ENCODE results near the gene TRPM5.

Gene TRPM5

DNA sequence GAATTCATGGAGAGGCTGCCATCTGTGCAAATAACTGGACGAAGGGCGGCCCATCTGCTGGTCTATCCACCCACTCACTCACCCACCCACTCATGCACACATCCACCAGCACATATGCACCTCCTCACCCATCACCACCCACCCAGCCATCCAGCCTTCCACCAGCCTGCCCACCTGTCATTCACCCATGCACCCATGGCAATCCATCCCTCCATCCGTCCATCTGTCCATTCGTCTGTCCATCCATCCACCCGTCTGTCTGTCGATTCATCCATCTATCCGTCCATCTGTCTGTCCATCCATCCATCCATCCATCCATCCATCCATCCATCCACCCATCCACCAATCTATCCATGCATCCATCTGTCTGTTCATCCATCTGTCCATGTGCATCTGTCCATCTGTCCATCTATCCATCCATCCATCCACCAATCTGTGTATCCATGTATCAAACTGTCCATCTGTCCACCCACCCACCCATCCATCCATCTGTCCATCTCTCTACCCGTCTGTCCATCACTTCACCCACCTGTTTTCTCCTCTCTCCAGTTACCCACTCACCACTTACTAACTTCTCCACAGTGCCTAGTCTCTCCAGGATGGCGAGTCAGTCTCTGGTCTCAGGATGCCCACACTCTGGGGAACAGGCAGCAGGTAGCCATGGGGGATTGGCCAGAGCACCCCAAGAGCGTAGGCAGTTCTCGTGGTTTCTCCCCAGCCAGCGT, 8.9 kb downstream of the TRPM5 start:
- no peak for DNase-seq

DNA sequence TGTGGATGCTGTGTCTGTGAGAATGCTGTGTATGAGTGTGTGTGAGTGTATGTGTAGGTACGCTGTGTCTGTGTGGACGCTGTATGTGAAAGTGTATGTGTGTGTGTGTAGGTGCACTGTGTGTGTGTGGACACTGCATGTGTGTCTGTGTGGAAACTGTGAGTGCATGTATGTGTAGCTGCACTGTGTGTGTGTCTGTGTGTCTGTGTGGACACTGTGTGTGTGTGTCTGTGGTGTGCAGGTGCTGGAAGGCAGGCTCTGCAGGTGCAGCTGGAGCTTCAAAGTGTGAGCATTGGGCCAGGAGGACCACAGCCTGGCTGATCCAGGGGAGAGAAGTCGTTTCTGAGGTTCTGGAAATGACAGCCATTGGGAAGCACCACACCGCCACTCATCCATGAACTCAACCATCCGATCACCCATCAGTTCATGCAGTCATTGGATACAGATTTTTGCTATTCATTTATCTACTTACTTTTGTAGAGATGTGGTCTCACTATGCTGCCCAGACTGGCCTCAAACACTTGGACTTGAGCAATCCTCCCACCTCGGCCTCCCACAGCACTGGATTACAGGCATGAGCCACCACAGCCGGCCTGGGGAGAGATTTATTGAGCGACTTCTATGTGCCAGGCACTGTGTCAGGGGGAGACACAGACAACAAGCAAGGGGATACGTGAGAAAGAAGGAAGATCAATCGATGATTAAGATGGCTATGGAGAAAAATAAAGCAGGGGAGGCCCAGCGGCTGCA, 9.6 kb downstream of the TRPM5 start:
- DNase-seq: no peak

- no peak for DNase-seq
Measured at GRCh38 chr11:2434008-2434407, 10.3 kb downstream of the TRPM5 start.

DNA sequence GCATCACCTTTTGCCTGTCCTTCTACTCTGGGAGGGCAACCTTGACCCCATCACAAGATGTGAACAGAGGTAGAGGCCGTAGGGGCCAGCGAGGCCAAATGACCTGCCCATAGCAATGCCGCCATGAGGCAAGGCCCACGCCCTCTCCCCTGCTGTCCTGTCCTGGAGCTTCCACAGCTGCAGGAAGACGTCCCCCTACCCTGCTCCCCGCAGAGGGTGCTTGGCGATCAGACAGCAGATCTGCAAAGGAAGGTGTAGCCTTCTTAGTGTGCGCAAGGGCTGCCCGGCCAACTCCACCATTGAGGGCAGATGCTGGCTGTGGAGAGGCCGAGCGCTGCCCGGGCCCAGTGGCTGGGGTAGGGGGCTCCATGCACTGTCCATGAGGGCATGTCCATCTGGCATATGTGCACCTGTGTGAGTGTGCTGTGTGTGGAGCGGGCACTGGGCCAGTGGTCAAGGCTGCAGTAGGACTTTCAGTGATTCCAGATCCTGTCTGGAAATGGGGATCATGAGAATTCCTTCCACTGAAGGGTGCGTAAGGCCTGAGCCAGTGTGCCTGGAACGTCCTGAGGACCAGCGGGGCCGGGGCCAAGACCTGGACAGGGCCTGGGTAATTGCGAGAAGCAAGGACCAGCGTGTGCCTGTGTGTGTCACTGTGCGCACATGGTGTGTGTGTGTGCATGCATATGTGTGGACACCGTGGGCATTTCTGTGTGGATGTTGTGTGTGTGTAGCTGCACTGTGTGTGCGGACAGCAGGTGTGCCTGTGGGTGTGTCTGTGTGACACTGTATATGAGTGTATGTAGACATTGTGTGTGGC, 11.0 kb downstream of the TRPM5 start:
- no peak for DNase-seq

DNA sequence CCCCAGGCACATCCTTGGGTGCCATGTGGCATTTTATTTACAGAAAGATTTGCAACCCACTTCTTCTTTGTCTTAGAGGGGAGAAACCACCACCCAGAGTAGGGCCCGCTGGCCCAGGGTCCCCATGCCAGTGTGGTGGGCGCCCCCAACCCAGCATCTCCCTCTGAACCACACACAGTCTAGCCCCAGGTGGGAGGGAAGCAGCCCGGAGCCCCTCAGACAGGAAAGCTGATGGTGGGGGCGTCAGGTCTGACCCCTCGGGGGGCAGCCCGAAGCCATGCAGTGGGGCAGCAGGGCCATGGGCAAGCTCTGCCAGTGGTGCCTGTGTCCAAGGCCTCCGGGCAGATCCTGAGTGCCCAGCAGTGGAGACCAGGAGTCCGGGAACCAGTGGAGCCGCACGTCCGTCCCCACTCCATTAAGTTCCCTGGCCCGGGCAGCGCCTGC, 11.7 kb downstream of the TRPM5 start:
- no peak for DNase-seq

DNA sequence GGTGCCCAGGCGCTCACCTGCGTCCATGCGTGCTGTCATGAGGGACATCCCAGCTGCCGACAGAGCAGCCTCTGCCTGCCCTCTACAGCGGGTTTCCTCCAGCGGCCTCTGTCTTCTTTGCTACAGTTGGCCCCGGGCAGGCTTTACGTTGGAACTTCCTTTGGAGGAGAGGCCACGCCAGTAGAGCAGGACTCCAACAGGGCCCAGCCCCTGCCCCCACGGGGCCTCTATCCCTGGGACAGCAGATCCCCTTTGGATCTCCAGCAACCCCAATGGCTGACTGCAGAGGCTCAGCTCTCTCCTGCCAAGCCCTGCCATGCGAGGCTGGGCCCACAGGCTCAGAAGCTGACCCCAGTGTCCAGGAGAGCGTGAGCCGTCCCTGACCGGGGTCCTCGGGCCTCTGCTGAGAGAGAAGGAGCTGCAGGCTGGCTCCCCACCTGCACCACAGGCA, 12.1 kb downstream of the TRPM5 start:
- DNase-seq: no peak

DNA sequence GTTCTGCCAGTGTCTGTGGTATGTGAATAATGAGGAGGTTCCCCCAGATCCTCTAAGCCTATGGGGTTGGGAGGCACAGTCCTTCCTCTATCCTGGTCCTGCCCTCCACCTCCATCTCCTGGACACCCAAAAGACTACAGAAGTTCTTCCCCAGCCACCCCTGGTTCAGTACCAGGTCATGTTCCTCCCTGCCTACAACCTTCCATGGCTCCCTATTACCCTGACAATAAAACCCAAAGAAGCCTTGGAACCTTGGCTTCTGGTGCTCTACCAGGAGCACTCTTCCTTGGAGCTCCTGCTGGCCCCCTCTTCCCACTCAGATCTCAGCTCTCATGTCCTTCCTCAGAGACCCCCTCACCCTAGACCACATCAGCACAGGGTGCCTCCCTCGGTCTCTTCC, 12.9 kb downstream of the TRPM5 start:
- no peak for DNase-seq

DNA sequence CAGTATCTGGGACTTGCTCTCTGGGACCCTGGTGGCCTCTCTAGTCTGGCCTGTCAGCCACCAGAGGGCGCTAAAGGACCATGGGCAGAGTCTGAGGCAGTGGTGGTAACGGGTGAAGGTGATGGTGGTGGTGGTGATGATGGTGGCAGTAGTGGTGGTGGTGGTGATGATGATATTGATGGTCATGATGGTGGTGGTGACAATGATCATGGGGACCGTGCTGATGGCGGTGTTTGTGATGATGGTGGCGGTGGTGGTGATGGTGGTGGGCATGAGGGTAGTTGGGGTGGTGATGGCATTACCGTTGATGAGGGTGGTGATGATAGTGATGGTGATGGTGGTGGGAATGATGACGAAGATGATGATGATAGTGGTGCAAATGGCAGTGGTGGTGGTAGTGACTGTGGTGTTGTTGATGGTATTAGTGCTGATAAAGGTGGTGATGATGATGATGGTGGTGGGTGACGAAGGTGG, 16.0 kb downstream of the TRPM5 start:
- peak; percentile 27 to 39 for DNase-seq

- DNase-seq: no peak
Measured at GRCh38 chr11:2427721-2428321, 16.5 kb downstream of the TRPM5 start.

DNA sequence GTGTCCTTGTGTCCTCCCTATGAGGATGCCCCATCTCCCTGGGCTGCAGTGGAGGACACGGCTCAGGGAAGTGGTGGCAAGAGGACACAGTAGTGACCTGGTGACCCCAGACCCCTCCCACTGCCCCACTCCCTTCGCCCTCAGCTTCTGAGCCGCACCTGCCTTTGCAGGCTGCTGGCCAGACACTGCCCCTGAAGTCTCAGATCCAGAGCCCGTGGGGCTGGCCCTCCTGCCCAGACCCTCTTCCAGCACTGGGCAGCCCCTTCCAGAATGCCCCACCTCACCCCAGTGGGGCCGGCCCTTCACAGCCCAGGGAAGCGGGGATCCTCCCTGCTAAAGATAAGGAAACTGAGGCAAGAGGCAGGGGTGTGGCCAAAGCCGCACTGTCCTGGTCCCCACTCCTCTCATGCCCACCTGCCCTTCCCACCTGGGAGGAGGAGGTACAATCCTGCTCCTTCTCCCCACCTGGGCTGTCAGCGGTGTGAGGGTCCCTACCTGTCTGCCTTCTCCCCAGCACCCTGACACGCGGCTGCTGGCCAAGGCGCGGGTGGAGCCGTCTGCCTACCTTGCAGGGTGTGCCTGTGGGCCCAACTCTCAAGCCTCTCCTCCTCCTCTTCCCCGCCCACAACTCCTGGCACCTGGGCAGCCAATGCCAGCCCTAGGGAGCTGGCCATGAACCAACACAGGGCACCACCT, 17.3 kb downstream of the TRPM5 start:
- no peak for DNase-seq

- DNase-seq: no peak
Measured at GRCh38 chr11:2426221-2426620, 18.1 kb downstream of the TRPM5 start.

- DNase-seq: no peak
Measured at GRCh38 chr11:2425506-2425905, 18.8 kb downstream of the TRPM5 start.

DNA sequence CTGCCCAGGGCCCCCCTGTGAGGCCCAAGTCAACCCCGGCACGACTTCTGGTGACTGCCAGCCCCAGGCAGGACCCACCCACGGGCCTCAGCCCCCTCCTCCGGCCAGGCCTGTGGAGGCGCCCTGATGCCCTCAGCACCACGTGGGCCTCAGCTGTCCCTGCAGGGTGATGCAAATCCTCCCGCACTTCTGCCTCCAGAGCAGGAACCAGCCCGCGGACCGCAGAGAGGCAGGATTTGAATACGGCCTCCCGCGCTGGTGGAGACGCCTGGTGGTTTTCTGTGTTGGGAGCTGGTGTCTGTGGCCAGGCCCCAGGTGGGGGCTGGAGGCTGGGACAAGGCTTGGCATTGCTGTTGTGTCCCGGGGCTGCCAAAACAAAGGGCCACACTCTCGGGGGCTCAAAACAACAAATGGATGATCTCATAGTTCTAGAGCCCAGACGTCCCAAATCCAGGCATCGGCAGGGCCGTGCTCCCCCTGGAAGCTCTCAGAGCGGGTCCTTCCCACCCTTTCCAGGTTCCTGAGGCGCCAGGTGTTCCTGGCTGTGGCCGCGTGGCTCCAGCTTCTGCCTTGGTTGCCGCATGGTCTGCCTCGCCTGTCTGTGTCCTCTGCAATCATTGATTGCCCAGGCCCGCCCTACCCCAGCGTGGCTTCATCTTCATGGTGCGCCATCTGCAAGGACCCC, 19.4 kb downstream of the TRPM5 start:
- DNase-seq: no peak

- DNase-seq: no peak
Measured at GRCh38 chr11:2423157-2424025, 20.9 kb downstream of the TRPM5 start.

- no peak for DNase-seq
Measured at GRCh38 chr11:2422461-2423156, 21.7 kb downstream of the TRPM5 start.

GRCh38 chr11:2421996-2422395, 22.3 kb downstream of the TRPM5 start:
- no peak for DNase-seq

- DNase-seq: no peak
Measured at GRCh38 chr11:2421226-2421994, 22.9 kb downstream of the TRPM5 start.

DNA sequence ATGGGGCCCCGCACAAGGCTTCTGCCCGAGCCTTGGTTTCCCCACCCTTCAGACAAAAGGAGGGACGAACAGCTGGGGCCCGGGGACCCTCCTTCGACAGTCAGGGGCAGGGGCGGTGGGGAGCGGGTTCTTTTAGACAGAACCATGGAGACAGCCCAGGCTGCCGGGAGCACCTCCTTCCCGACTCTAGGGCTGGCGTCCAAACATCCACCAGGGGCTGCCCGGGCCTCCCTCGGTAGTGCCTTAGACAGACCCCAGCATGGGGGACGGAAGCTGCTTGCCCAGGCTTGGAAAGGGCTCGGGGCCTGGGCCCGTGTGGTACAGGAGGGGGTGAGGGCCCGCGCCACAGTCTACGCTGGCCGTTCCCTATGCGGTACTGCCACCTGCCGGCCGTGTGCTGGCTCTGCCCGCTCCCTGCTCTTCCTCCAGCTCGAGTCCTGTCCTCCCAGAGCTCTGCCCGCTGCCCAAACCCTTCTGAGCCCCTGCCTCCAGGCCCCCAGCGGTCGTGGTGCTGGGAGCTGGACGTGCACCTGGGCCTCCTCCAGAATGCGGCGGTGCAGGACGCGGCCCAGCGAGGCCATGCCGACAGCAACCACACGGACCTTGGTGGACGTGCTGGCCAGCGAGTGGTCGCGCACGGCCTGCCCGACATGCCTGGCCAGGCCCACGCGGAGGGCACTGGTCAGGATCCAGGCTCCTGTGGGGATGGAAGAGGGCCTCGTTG, 23.6 kb downstream of the TRPM5 start:
- peak; percentile 54 to 62 for DNase-seq

Data from NCI-H2081 (cell line).